Smooth muscle cell (in vitro differentiated cells): ENCODE data around the gene CNTNAP2. TPM values are rescaled to one million over a fixed set of nuclear protein-coding genes. Genes with fewer than 3 reads are reported as not detected.

ENCODE experiments used
- DNase-seq: peaks from one replicate; lab custom pipeline; 2025; ENCODE audit not compliant: unreplicated experiment; lab: John Stamatoyannopoulos, UW
- H2AFZ ChIP-seq: fragments of 200-600 bp; sonication (generic); 2 replicates; pipeline ENCODE4 v1.6.0; 2016; ENCODE audit warnings: antibody characterized with exemption, low read depth, mild to moderate bottlenecking
- H3F3A ChIP-seq: fragments of 200-600 bp; sonication (generic); 2 replicates; pipeline ENCODE4 v1.6.0; 2017; ENCODE audit warnings: antibody characterized with exemption, low read depth
- H3K27ac ChIP-seq: fragments of 200-600 bp; sonication (generic); 2 replicates; pipeline ENCODE4 v1.5.1; 2016; ENCODE audit warnings: low read depth, mild to moderate bottlenecking
- H3K27me3 ChIP-seq: fragments of 200-600 bp; sonication (generic); 2 replicates; pipeline ENCODE4 v1.6.1; 2016; ENCODE audit warnings: low read depth, mild to moderate bottlenecking
- H3K36me3 ChIP-seq: fragments of 200-600 bp; sonication (generic); 2 replicates; pipeline ENCODE4 v1.5.1; 2016; ENCODE audit warnings: low read depth
- H3K4me1 ChIP-seq: fragments of 200-600 bp; sonication (generic); 2 replicates; pipeline ENCODE4 v1.5.1; 2016; ENCODE audit warnings: low read depth
- H3K4me2 ChIP-seq: fragments of 200-600 bp; sonication (generic); 2 replicates; pipeline ENCODE4 v1.6.0; 2016; ENCODE audit warnings: mild to moderate bottlenecking
- H3K4me3 ChIP-seq: fragments of 200-600 bp; sonication (generic); 2 replicates; pipeline ENCODE4 v1.5.1; 2016; ENCODE audit warnings: mild to moderate bottlenecking
- H3K79me2 ChIP-seq: fragments of 200-600 bp; sonication (generic); 2 replicates; pipeline ENCODE4 v1.6.0; 2016; ENCODE audit warnings: low read depth, mild to moderate bottlenecking
- H3K9ac ChIP-seq: fragments of 200-600 bp; sonication (generic); 2 replicates; pipeline ENCODE4 v1.6.0; 2016; ENCODE audit warnings: low read depth
- H3K9me3 ChIP-seq: fragments of 200-600 bp; sonication (generic); replicated peaks from 2 replicates; pipeline ENCODE4 v1.5.1; 2016; ENCODE audit warnings: low read depth
- H4K20me1 ChIP-seq: fragments of 200-600 bp; sonication (generic); 2 replicates; pipeline ENCODE4 v1.6.0; 2016; ENCODE audit warnings: low read depth
- WGBS: methylation state at CpG from one replicate; pipeline ENCODE4 v1.1.7; 2016; ENCODE audit warnings: low lambda C conversion rate; 5-methylcytosine and 5-hydroxymethylcytosine counted together
- polyA plus RNA-seq: library from polyadenylated mRNA; unstranded; fragments of >200 nt; fragmentation: Nextera tagmentation; extraction: Ambion mirVana; gene quantifications from 2 replicates; pipeline ENCODE4 v1.2.1, GENCODE V29; 2016
- total RNA-seq: library from RNA; depleted of rRNA; stranded (reverse); fragments of >200 nt; gene quantifications from 2 replicates; pipeline ENCODE4 v1.2.3, GENCODE V29; 2014
- TF ChIP-seq, protein P1 (sequence below): fragments of 200-600 bp; sonication (generic); IDR thresholded peaks from 2 replicates; pipeline ENCODE4 v1.5.1; 2017; ENCODE audit warnings: borderline replicate concordance, mild to moderate bottlenecking, antibody characterized with exemption; ENCODE audit not compliant: insufficient read depth, poor library complexity, severe bottlenecking

CNTNAP2 gene
- total and polyA plus RNA-seq, 2 experiments from 2014 or later: 1.7 to 9.0 TPM

DNA sequence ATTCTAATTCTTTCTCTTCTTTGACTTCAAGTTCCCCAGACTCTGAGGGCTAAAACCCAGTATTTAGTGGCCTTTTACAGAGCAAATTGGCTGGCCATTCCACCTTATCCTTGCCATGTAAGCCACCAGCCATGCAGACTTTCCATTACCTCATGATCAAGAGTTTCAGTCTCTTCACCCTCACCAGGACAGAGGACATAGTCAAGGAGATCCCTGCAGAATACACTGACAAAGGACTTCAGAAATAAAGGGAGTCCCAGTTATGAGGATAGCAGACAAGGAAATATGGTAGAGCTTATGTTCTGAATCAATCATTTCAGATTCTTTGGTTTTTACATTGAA, 1393.6 kb downstream of the CNTNAP2 start:
- TF ChIP-seq, protein P1, sequence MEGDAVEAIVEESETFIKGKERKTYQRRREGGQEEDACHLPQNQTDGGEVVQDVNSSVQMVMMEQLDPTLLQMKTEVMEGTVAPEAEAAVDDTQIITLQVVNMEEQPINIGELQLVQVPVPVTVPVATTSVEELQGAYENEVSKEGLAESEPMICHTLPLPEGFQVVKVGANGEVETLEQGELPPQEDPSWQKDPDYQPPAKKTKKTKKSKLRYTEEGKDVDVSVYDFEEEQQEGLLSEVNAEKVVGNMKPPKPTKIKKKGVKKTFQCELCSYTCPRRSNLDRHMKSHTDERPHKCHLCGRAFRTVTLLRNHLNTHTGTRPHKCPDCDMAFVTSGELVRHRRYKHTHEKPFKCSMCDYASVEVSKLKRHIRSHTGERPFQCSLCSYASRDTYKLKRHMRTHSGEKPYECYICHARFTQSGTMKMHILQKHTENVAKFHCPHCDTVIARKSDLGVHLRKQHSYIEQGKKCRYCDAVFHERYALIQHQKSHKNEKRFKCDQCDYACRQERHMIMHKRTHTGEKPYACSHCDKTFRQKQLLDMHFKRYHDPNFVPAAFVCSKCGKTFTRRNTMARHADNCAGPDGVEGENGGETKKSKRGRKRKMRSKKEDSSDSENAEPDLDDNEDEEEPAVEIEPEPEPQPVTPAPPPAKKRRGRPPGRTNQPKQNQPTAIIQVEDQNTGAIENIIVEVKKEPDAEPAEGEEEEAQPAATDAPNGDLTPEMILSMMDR: no peak
- no peaks in the 10 kb centered on the region for H3K9me3 ChIP-seq
- H3K4me3 ChIP-seq: no peak overlapping the region
- peak overlapping the region; percentile 63 for H3K4me2 ChIP-seq
- H3K27ac ChIP-seq: peak overlapping the region; percentile 92
- no peaks in the 10 kb centered on the region for H3K79me2 ChIP-seq
- no peaks in the 10 kb centered on the region for H4K20me1 ChIP-seq
- H3K9ac ChIP-seq: peak overlapping the region; percentile 52
- no peak for DNase-seq
- H3F3A ChIP-seq: no peaks in the 10 kb centered on the region
- no peaks in the 10 kb centered on the region for H3K4me1 ChIP-seq
- H3K36me3 ChIP-seq: no peaks in the 10 kb centered on the region
- peak overlapping the region; percentile 70 for H2AFZ ChIP-seq
- H3K27me3 ChIP-seq: no peaks in the 10 kb centered on the region

DNA sequence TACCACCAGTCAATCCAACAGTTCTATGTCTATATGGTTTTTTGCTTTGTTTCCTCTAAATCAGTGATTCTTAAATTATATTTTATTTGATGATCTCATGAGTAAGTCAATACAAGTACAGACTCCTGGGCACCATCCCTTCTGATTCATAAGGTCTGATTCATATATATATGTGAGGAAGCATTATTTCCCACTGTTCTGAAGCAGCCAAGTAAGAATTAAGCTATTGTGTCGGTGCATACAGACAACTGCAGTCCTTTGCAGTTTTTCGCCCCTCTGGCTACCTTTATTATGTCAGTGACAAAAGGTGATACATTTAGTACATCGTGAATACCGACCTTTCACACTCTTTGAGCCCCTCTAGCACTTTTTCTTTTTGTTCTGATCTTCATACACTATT, 1394.3 kb downstream of the CNTNAP2 start:
- no peaks in the 10 kb centered on the region for H3F3A ChIP-seq
- H3K79me2 ChIP-seq: no peaks in the 10 kb centered on the region
- H3K4me2 ChIP-seq: no peak overlapping the region
- H3K27me3 ChIP-seq: no peaks in the 10 kb centered on the region
- no peaks in the 10 kb centered on the region for H3K36me3 ChIP-seq
- no peak overlapping the region for H2AFZ ChIP-seq
- WGBS: 86% methylated on average over 4 of the region's 4 CpGs
- TF ChIP-seq, protein P1: no peak
- H3K9me3 ChIP-seq: no peaks in the 10 kb centered on the region
- no peaks in the 10 kb centered on the region for H3K4me1 ChIP-seq
- H3K9ac ChIP-seq: no peak overlapping the region
- no peaks in the 10 kb centered on the region for H4K20me1 ChIP-seq
- peak overlapping the region; percentile 42 for H3K27ac ChIP-seq
- no peak overlapping the region for H3K4me3 ChIP-seq
- DNase-seq: no peak

- Histone ChIP-seq H3K27me3 (no peaks in the 10 kb centered on the region), H3K4me3 (no peak overlapping the region), H3K4me1 (no peaks in the 10 kb centered on the region), H4K20me1 (no peaks in the 10 kb centered on the region), H3K9ac (no peak overlapping the region), H3K79me2 (no peaks in the 10 kb centered on the region), H2AFZ (no peak overlapping the region), H3K4me2 (no peak overlapping the region), H3F3A (no peaks in the 10 kb centered on the region), H3K36me3 (no peaks in the 10 kb centered on the region), H3K9me3 (no peaks in the 10 kb centered on the region), H3K27ac (no peak overlapping the region)
- DNase-seq: no peak
- WGBS: 70% methylated on average over 4 of the region's 4 CpGs
- TF ChIP-seq, protein P1: no peak
Observed at GRCh38 chr7:147513451-147513850, 1396.8 kb downstream of the CNTNAP2 start.

GRCh38 chr7:147516391-147516790, 1399.8 kb downstream of the CNTNAP2 start:
- WGBS: 85% methylated on average over 2 of the region's 2 CpGs
- Histone ChIP-seq H3K36me3 (no peaks in the 10 kb centered on the region), H3K4me1 (no peaks in the 10 kb centered on the region), H3K79me2 (no peaks in the 10 kb centered on the region), H3K9ac (no peak overlapping the region), H3K4me2 (no peak overlapping the region), H3F3A (no peaks in the 10 kb centered on the region), H3K4me3 (no peak overlapping the region), H3K27ac (no peak overlapping the region), H3K27me3 (no peaks in the 10 kb centered on the region), H2AFZ (no peak overlapping the region), H3K9me3 (no peaks in the 10 kb centered on the region), H4K20me1 (no peaks in the 10 kb centered on the region)
- TF ChIP-seq, protein P1: no peak
- no peak for DNase-seq
